Stimulated activated effector memory CD8-positive, alpha-beta T cell treated with anti-CD3 and anti-CD28 coated beads, Interleukin-12 subunit alpha, Interleukin-12 subunit beta, amount 100 ng/mL, for 72 hours (primary cell): Measurements from ENCODE around the gene PDE7B.
A peak's percentile ranks its signal among the peaks of the same experiment; 100 is the strongest.
"Not testable (repeated sequence)": the region's sequence is repeated elsewhere in the genome, so short reads cannot be mapped to it uniquely, and the experiment has no call there.

ENCODE experiments used
- ATAC-seq: fragments of 150-1000 bp; cut with Tn5 transposase; 2 replicates; pipeline ENCODE4 v1.10.0; 2021
- DNase-seq, 2 donors: peaks; one replicate each; pipeline ENCODE4 v3.0.0; 2021 to 2022; ENCODE audit warnings: low spot score in 2 of 2
- H3K27ac Mint-ChIP-seq: one replicate; pipeline ENCODE4 v1.8.0; 2022; ENCODE audit warnings: mild to moderate bottlenecking, mixed read lengths
- H3K36me3 Mint-ChIP-seq: one replicate; pipeline ENCODE4 v1.8.0; 2022; ENCODE audit warnings: mild to moderate bottlenecking, mixed read lengths
- H3K4me1 Mint-ChIP-seq: one replicate; pipeline ENCODE4 v1.8.0; 2022; ENCODE audit warnings: mixed read lengths
- H3K4me3 Mint-ChIP-seq: one replicate; pipeline ENCODE4 v1.8.0; 2022; ENCODE audit warnings: mild to moderate bottlenecking, mixed read lengths
- H3K9me3 Mint-ChIP-seq: one replicate; pipeline ENCODE4 v1.8.0; 2022; ENCODE audit warnings: mixed read lengths

Gene PDE7B

DNA sequence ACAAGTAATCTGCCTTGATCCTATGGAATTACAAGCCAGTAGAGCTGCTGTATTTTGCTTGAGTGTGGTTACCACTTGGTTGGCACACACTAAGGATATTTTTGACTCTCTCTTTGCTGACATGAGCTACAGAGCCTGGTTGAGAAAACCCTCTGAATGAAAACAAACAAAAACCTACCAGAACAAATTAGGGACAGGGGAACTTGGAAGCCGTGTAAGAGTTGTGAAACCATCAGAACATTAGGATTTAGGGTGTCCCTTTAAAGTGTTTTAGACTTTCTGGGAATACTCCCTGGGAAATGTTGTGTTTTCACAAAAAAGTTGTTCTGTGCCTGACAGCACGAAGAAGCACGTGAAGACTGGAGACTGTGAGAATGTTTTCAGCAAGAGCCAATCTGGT, 20.5 kb upstream of the PDE7B start:
- no peak overlapping the region for H3K4me3 Mint-ChIP-seq
- DNase-seq (no peak), ATAC-seq (no peak)
- no peak overlapping the region for H3K27ac Mint-ChIP-seq
- H3K9me3 Mint-ChIP-seq, result no peaks in the 10 kb centered on the region
- no peaks in the 10 kb centered on the region for H3K4me1 Mint-ChIP-seq
- no peaks in the 10 kb centered on the region for H3K36me3 Mint-ChIP-seq

DNA sequence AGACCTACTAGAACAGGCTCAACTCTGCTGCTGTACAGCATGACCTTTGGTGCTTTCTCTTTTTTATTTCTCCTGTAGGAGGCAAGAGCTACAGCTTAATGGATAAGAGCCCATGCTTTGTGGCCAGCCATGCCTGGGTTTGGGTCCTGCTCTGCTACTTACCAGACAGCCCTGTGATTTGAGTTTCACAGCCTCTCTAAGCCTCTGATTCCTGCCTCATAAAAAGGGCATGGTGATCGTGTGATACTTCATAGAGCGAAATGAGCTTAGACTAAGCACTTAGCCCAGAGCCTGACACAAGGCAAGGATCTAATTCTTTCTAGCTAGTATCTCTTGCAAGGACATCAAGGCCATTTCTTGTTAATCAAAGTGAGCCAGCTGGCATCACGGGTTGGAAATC, 19.3 kb upstream of the PDE7B start:
- Mint-ChIP-seq H3K9me3 (no peaks in the 10 kb centered on the region), H3K27ac (no peak overlapping the region)

DNA sequence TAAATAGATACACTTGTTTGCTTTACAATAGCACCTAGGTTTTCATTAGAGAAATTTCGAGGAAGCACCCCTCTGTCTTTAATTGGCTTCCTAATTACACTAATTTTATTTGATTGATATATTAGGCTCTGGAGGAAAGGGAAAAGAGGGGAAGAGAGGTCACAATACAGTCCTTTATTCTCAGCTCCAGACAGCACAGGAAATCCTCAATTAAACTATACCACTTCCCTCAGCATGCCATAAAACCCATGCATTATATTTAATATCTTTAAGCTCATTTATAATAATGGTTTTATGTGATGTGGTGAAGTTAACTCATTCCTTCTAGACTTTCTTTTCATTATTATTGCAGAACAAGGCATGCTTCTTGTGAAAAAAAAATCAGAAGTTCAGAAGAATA, 17.7 kb upstream of the PDE7B start:
- Mint-ChIP-seq H3K27ac (no peak overlapping the region), H3K36me3 (no peaks in the 10 kb centered on the region), H3K4me1 (no peaks in the 10 kb centered on the region), H3K9me3 (no peaks in the 10 kb centered on the region), H3K4me3 (no peak overlapping the region)
- ATAC-seq (no peak), DNase-seq (no peak)

More for the DNA sequence above, 19.3 kb upstream of the PDE7B start:
- Mint-ChIP-seq H3K4me1 (no peaks in the 10 kb centered on the region), H3K4me3 (no peak overlapping the region), H3K36me3 (no peaks in the 10 kb centered on the region)
- DNase-seq (no peak), ATAC-seq (no peak)

DNA sequence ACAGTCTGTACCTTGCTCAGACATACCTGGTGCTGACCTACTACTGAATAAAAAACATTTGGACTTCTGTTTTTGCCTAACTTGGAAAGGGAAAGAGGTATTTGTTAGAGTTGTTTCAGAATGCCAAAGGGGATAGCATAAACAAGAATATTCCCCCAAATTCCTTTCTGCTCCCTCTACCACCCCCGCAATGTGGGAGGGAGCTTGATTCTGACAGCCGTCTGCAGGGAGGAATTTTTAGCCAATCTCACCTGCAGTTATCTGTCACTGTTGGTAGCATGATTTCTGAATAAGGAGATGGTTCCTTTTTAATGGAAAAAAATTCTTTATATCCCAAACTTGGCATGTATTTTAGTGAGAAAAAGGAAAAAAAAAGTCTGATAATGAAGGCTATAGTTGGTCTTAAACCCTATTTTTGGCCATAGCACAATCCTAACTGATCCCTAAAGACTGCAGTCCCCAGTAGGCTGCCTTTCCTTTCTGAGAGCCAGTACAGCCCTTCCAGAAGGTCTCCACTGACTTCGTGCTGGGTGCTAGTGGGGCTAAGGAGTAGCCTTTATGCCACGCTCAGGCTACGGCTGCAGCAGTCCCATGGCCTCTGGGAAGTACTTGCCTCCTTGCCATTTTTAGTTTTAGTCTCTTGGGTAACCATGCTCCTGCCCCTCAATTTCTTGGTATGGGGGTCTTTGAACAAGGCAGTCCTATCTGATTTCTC, 13.6 kb upstream of the PDE7B start:
- DNase-seq, result no peak
- H3K36me3 Mint-ChIP-seq, result no peaks in the 10 kb centered on the region
- H3K27ac Mint-ChIP-seq, result no peak overlapping the region
- ATAC-seq, result no peak
- no peak overlapping the region for H3K4me3 Mint-ChIP-seq
- no peaks in the 10 kb centered on the region for H3K9me3 Mint-ChIP-seq
- H3K4me1 Mint-ChIP-seq, result no peaks in the 10 kb centered on the region

DNA sequence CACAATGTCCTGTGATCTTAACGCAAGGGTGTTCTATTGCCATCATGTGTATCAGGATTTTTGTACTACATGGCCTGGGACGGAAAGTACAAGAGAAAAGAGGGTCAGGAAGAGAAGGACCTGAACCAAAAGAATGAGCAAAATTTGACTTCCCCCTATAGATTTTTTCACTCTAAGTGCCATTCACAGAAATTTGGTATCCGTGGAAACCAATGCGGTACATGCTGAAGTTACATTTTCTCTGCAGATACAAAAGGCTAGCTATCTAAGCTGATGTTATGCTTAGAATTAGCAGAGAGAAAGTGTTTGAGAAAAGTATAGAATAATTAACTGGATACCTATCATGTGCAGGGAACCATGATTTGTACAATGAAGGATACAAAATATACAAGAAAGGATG, 12.4 kb upstream of the PDE7B start:
- Mint-ChIP-seq H3K4me1 (no peaks in the 10 kb centered on the region), H3K9me3 (no peaks in the 10 kb centered on the region), H3K36me3 (no peaks in the 10 kb centered on the region), H3K27ac (no peak overlapping the region), H3K4me3 (no peak overlapping the region)
- ATAC-seq, result no peak
- DNase-seq, result no peak

DNA sequence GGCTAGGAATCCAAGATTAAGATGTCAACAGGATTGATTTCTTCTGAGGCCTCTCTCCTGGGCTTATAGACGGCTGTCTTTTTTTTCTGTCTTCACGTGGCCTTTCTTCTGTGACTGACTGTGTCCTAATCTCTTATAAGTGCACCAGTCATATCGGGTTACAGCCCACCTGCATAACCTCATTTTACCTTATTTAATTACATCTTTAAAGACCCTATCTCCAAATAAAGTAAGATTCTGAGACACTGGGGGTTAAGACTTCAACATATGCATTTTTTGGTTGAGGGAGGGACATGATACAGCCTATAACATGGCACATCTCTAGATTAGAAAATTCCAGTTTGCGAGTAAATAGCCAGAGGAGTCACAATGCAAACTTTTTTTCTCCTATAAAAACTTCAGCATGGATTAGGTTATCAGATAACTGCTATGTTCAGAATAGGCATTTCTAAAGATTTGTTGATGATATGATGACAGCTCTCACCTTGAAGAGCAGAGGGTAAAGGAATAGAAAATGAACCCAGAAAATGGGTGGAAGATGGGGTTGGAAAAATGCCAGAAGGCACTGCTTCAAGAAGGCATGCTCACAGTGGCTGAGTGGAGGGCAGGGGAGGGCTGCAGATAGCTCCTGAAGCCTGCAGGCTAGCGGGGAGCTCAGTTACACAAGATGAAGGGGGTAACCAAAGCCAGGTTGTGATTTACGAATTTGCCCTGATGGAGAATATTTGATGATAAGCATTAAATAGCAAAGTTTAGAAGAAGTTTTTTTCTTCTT, 8.7 kb upstream of the PDE7B start:
- H3K27ac Mint-ChIP-seq, result no peak overlapping the region
- ATAC-seq, result no peak
- H3K36me3 Mint-ChIP-seq, result no peaks in the 10 kb centered on the region
- H3K9me3 Mint-ChIP-seq, result no peaks in the 10 kb centered on the region
- no peak overlapping the region for H3K4me3 Mint-ChIP-seq
- H3K4me1 Mint-ChIP-seq, result no peaks in the 10 kb centered on the region
- no peak for DNase-seq

DNA sequence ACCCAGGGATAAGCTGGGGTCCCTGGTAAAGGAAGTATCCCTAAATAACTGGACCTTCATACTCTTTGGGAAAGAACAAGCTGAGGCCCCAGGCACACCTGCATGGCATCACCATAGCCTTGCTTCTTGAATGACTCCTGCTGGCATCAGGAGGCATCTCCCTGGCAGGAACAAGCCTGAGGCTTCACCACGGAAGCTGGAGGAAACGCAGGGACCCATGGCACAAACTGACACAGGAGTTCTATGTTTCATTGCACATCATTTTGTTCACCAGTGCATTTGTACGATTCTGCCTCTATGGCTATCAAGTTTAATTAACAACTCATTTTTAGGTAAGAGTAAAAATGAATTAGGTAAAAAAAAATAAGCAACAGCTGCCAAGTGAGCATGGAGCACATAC, 619 bp upstream of the PDE7B start:
- DNase-seq (no peak), ATAC-seq (no peak)
- Mint-ChIP-seq H3K9me3 (no peaks in the 10 kb centered on the region), H3K4me1 (no peaks in the 10 kb centered on the region), H3K36me3 (no peaks in the 10 kb centered on the region), H3K4me3 (no peak overlapping the region), H3K27ac (no peak overlapping the region)

DNA sequence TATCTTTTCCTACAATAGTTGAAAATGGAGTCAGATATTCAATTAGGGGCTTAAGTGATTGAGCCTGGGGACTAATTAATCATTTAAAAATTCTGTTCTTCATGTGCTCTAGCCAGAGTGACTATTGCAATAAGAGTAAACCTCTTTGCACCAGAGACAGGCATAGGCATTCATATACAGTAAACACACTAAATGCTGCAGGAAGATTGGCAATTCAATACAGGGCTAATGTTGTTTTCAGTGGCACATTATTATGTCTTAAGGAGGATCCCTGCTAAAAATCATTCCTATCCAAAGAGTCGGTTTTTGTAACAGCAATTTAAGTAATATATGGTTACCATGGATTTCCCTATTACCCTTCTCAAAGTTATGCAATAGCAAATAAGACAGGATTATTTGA, 1.2 kb downstream of the PDE7B start:
- DNase-seq (no peak), ATAC-seq (no peak)
- Mint-ChIP-seq H3K36me3 (no peaks in the 10 kb centered on the region), H3K27ac (no peak overlapping the region), H3K9me3 (no peaks in the 10 kb centered on the region), H3K4me1 (no peaks in the 10 kb centered on the region), H3K4me3 (no peak overlapping the region)

DNA sequence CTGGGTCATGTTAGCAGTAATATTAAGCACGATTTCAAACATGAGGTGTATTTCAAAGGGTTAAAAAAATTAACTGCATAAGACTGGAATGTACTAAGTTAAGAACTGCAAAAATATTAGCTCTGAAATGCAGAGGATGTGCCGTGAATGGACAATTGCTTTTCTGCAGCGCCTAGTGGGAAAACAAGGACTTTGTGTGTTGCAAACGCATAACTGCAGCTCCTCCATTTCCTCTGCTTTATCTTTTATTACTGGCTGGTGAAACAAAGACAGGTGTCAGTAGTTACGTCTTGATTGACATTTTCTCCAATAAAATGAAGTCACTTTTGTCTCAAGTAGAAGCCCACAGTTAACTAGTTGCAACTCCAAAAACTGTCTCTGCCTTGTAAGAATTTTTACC, 1.7 kb downstream of the PDE7B start:
- Mint-ChIP-seq H3K27ac (no peak overlapping the region), H3K4me1 (no peaks in the 10 kb centered on the region), H3K9me3 (no peaks in the 10 kb centered on the region), H3K4me3 (no peak overlapping the region), H3K36me3 (no peaks in the 10 kb centered on the region)
- DNase-seq (no peak), ATAC-seq (no peak)

DNA sequence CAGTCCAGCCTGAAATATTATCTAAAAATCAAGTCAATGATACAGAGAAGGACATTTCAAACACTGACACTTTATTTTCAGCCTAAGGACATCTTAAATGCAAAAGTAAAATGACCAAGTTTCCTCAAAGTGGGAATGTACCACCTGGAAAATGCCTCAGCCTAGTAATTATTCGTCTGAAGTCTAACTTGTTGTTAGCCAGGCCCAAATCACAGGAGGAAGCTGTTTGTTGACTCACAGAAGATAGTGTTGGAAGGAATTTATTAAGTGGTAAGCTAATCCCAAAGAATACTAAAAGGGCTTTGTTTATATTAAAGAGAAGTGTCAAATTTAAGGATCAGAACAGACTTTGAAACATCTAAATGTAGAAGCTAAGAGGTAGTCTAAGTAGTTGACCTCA, 2.5 kb downstream of the PDE7B start:
- no peak overlapping the region for H3K27ac Mint-ChIP-seq
- DNase-seq, result no peak
- ATAC-seq, result no peak
- H3K4me1 Mint-ChIP-seq, result no peaks in the 10 kb centered on the region
- no peaks in the 10 kb centered on the region for H3K36me3 Mint-ChIP-seq
- no peaks in the 10 kb centered on the region for H3K9me3 Mint-ChIP-seq
- no peak overlapping the region for H3K4me3 Mint-ChIP-seq

DNA sequence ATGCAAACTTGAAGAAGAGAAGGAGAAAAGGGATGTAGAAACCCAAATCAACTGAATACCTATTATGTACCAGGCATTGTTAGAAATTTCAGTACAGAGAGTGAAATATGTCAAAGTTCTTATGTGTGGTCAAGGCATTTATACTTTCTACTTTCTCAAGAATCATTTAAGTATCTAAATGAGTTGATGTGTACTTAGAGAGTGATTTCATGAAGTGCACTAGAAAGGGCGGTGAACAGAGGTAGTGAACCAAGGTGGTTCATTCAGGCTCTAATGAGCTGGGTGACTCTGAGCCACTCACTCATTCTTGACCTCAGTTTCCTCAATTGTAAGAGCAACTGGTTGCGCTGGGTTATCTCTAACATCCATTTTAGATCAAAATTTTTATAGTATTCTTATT, 3.3 kb downstream of the PDE7B start:
- DNase-seq (no peak), ATAC-seq (peak; percentile 84)
- H3K4me1 Mint-ChIP-seq, result no peaks in the 10 kb centered on the region
- H3K36me3 Mint-ChIP-seq, result no peaks in the 10 kb centered on the region
- no peak overlapping the region for H3K27ac Mint-ChIP-seq
- no peaks in the 10 kb centered on the region for H3K9me3 Mint-ChIP-seq
- H3K4me3 Mint-ChIP-seq, result no peak overlapping the region

DNA sequence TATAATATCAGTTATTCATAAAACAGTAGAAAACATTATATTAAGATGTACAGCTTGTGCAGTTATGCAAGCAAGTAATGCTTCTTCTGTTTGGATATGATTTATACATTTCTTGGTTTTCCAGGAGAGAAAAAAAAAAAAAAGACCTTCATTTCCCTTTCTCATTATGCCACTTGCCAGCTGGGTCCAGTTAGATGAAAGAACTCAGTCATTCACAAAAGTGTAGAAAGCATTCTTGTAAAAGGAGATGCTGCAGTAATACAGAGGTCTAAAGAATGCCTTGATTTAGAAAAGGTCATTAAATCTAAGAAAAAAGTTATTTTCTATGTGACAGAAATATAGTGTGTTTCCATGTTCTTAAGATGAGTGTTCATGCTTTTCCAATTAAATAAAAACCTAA, 7.4 kb downstream of the PDE7B start:
- Mint-ChIP-seq H3K36me3 (no peaks in the 10 kb centered on the region), H3K4me1 (no peaks in the 10 kb centered on the region), H3K27ac (no peak overlapping the region), H3K4me3 (no peak overlapping the region), H3K9me3 (no peaks in the 10 kb centered on the region)
- DNase-seq (no peak), ATAC-seq (no peak)

DNA sequence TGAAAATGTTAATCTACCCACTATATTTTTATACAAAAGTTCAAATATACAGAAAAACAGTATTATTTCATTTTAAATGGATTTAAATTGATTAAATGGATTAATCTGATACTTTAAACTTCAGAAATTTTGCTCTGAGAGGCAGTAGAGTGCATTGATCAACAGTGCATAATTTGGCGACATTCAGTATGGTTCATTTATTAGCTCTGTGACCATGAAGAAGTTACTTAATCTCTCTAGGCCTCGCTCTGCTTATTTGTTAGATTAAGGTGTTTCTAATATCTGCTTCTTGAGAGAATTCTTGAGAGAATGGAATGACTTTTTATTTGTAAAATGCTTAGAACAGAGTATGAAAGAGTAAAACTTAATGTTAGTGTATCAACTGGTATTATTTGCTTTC, 8.9 kb downstream of the PDE7B start:
- Mint-ChIP-seq H3K27ac (no peak overlapping the region), H3K4me1 (no peaks in the 10 kb centered on the region), H3K36me3 (no peaks in the 10 kb centered on the region), H3K4me3 (no peak overlapping the region), H3K9me3 (no peaks in the 10 kb centered on the region)
- no peak for DNase-seq
- no peak for ATAC-seq

DNA sequence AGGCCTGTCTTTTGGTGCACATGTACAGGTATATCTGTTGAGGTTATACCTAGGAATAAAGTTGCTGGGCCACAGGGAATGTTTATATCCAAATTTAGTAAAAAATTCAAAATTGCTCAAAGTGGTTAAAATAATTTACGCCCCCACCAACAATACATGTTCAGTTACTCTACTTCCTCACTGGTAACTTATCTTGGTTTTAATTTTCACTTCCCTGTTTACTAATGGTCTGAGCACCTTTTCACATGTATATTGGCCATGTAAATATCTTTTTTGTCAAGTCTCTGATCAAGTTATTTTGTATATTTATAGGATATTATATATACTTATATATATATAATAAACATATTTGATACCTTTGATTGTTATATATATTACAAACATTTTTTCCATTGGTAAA, 9.7 kb downstream of the PDE7B start:
- no peak overlapping the region for H3K27ac Mint-ChIP-seq
- H3K9me3 Mint-ChIP-seq, result no peaks in the 10 kb centered on the region
- ATAC-seq (no peak), DNase-seq (no peak)
- no peak overlapping the region for H3K4me3 Mint-ChIP-seq
- H3K36me3 Mint-ChIP-seq, result no peaks in the 10 kb centered on the region
- H3K4me1 Mint-ChIP-seq, result no peaks in the 10 kb centered on the region

DNA sequence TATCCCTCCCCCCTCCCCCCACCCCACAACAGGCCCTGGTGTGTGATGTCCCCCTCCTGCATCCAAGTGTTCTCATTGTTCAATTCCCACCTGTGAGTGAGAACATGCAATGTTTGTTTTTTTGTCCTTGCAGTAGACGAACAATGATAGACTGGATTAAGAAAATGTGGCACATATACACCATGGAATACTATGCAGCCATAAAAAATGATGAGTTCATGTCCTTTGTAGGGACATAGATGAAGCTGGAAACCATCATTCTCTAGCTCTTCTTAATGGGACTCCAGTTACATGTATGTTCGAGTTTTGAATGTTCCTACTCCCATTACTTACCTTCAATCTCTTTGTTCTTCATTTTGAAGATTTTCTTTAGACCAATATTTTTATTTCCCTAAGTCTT, 13.4 kb downstream of the PDE7B start:
- not testable (repeated sequence) for H3K4me1 Mint-ChIP-seq, DNase-seq, H3K4me3 Mint-ChIP-seq, H3K36me3 Mint-ChIP-seq, ATAC-seq, H3K27ac Mint-ChIP-seq, H3K9me3 Mint-ChIP-seq

DNA sequence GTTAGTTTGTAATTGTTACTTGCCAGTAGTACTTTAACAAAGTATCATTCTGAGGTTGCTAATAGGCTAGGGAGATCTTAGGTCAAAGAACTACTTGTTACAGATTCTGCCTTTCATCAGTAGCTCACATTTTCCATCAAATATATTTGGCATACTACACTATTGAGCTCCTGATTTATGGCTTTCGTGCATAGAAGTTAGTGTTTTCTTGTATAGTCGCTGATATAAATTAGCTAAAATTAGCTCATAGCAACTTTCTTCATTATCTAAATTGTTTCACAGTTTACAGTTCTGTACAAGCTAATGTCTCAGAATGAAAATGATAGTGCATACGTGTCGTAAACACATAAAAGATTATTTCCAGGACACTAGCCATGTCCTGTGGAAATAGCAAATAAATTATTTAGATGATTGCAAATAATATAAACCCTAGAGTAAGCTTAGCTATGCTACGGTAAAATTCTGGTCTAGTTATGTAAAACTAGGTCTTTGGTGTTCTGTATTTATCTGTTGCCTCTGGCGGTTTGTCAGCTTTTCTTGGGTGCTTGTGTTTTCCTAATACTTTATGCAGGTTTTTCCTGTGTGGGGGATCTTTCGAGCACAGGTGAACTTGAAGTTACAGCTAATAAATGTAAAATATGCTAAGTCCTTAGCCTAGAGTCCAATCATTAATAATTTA, 15.1 kb downstream of the PDE7B start:
- ATAC-seq (no peak), DNase-seq (no peak)
- Mint-ChIP-seq H3K9me3 (no peaks in the 10 kb centered on the region), H3K27ac (no peak overlapping the region), H3K36me3 (no peaks in the 10 kb centered on the region), H3K4me1 (no peaks in the 10 kb centered on the region), H3K4me3 (no peak overlapping the region)
